ACC112 (cell line): ENCODE results near the gene SLC43A3.

Experiments
- H2AFZ ChIP-seq: fragments of 200-600 bp; sonication (generic); one replicate; pipeline ENCODE4 v1.6.0; 2017; ENCODE audit warnings: antibody characterized with exemption, low read length; ENCODE audit not compliant: unreplicated experiment
- H3K27ac ChIP-seq: fragments of 200-600 bp; sonication (generic); 2 replicates; pipeline ENCODE4 v1.5.1; 2014; ENCODE audit warnings: low read depth, mild to moderate bottlenecking, antibody characterized with exemption, low read length, moderate library complexity
- H3K27me3 ChIP-seq: fragments of 200-600 bp; sonication (generic); 2 replicates; pipeline ENCODE4 v1.6.1; 2014; ENCODE audit warnings: mild to moderate bottlenecking, antibody characterized with exemption, low read length, moderate library complexity, mixed read lengths; ENCODE audit not compliant: insufficient read depth
- H3K36me3 ChIP-seq: fragments of 200-600 bp; sonication (generic); 2 replicates; pipeline ENCODE4 v1.6.1; 2016; ENCODE audit warnings: mild to moderate bottlenecking, antibody characterized with exemption, low read length, moderate library complexity, mixed read lengths; ENCODE audit not compliant: insufficient read depth
- H3K4me1 ChIP-seq: fragments of 200-600 bp; sonication (generic); one replicate; pipeline ENCODE4 v1.6.1; 2016; ENCODE audit warnings: low read length, mixed read lengths; ENCODE audit not compliant: insufficient read depth, unreplicated experiment, control insufficient read depth
- H3K4me3 ChIP-seq: fragments of 200-600 bp; sonication (generic); 2 replicates; pipeline ENCODE4 v1.5.1; 2014; ENCODE audit warnings: mild to moderate bottlenecking, low read depth, low read length
- H3K79me2 ChIP-seq: fragments of 200-600 bp; sonication (generic); one replicate; pipeline ENCODE4 v1.6.0; 2016; ENCODE audit warnings: low read length; ENCODE audit not compliant: control insufficient read depth, unreplicated experiment, insufficient read depth

The SLC43A3 gene

DNA sequence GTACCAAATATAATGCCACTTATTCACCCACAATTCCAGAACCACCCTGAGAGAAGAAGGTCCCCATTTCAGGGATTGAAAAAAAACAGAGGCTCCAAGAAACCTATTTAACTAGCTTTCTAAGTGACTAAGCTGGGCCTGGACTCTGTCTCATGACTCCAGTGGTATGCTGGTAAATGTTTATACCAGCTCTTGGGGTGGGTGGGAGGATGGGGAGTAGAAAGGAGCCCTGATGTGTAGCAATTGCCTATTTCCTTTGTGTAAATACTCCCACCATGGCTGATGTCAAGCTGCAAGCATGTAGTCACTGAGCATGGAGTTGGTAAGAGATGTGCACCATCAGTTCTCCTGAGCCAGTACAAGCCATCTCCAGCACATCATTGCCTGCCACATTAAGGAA is 48.7 kb downstream of the SLC43A3 start:
- no peaks in the 10 kb centered on the region for H3K36me3 ChIP-seq
- peaks cover 56% of the 10 kb centered on the region for H3K27me3 ChIP-seq
- H3K4me1 ChIP-seq: no peaks in the 10 kb centered on the region
- H3K27ac ChIP-seq: no peak overlapping the region
- no peak overlapping the region for H3K4me3 ChIP-seq
- H2AFZ ChIP-seq: no peak overlapping the region
- no peaks in the 10 kb centered on the region for H3K79me2 ChIP-seq

DNA sequence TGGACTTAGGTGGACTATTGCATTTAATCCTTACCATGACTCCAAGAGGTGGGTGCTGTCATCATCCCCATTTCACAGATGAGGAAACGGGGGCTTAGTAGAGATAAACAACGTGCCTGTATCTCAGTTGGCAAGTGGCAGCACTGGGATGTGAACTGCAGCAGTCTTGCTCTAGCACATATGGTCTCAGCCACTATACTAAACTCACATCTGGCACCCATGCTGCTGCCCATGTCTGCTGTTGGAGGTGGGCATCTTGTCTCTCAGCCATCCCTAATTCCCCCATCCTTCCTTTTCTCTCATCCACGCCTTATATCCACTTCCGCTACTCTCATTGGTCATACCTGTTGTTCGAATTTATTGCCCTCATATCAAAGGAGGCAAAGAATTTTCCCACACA is 49.8 kb downstream of the SLC43A3 start:
- no peaks in the 10 kb centered on the region for H3K36me3 ChIP-seq
- peaks cover 51% of the 10 kb centered on the region for H3K27me3 ChIP-seq
- no peak overlapping the region for H2AFZ ChIP-seq
- no peaks in the 10 kb centered on the region for H3K4me1 ChIP-seq
- H3K27ac ChIP-seq: no peak overlapping the region
- no peak overlapping the region for H3K4me3 ChIP-seq
- H3K79me2 ChIP-seq: no peaks in the 10 kb centered on the region

DNA sequence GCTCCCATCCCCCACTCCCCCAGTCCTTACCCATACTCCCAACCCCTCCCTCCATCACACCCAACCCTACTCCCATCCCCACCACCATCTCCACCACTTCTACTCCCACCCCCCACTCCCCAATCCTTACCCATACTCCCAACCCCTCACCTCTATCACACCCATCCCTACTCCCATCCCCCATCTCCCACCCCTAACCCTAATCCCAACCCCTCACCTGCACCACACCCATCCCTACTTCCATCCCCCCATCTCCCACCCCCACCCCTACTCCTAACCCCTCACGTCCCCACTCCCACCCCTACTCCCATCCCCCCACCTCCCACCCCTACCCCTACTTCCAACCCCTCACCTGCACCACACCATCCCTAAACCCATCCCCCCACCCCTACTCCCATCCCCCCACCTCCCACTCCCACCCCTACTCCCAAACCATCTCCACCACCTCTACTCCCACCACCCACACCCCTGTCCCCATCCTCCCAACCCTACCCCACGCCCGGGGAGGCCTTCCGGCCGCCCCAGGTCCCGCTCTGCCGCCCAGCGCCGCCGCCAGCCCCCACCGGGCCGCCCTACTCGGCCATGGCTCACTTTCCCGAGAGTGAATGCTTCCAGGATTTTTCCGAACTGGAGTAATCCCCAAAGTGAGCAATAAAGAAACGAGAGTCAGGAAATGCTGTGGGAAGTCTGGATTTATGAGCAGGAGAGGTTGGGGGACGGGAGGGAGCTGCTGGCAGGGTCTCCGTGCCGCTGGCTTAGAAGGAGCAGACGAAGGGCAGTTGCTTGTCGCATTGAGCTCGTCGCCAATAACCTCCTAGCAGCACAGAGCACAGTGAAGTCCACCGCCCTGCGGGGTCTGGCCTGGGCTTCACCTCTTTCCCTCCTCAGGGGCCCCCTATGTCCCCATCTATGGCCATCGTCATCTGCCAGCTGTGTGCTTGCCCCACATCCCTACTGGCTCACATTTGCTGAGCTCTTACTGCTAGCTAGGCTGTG is 50.5 kb downstream of the SLC43A3 start:
- no peak overlapping the region for H3K27ac ChIP-seq
- no peaks in the 10 kb centered on the region for H3K79me2 ChIP-seq
- no peaks in the 10 kb centered on the region for H3K4me1 ChIP-seq
- no peaks in the 10 kb centered on the region for H3K36me3 ChIP-seq
- H2AFZ ChIP-seq: no peak overlapping the region
- H3K27me3 ChIP-seq: peaks cover 49% of the 10 kb centered on the region
- no peak overlapping the region for H3K4me3 ChIP-seq

DNA sequence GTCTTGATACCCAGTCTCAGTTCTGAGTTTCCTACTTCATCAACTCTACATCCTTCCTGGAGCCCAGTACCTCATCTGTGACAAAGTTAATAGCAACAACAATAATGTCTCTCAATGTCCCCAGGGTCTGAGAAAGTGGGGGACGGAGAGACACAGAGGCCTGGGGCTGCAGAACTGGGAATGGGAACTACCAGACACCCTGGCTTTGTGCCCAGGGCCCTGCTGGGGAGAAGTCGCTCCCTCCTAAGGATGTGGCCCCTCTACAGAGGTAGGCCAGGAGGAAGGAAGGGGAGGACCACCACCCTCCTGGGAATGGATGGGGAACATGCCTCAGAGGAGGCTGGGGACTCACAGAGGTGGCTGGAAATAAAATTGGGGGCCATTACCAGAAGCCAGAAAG is 51.4 kb downstream of the SLC43A3 start:
- H3K79me2 ChIP-seq: no peaks in the 10 kb centered on the region
- H3K27me3 ChIP-seq: peaks cover 40% of the 10 kb centered on the region; the same call in 1 of the 2 replicates
- H3K4me3 ChIP-seq: no peak overlapping the region
- no peaks in the 10 kb centered on the region for H3K4me1 ChIP-seq
- no peaks in the 10 kb centered on the region for H3K36me3 ChIP-seq
- H3K27ac ChIP-seq: no peak overlapping the region
- no peak overlapping the region for H2AFZ ChIP-seq

DNA sequence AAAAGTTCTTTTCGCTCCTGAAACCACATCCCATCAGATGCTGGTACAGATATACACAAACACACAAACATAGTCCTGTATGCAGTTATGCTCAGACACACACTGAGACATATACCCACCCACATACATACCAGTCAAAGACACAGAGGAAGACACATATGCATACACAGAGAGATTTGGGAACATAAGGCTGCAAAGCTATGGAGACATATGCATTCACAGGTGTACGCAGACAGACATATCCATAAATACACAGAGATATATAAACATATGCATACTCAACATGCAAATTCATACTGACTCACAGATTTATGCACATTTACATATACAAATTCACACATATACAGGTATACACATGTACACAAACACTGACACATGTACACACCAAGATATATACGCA is 52.0 kb downstream of the SLC43A3 start:
- H3K27ac ChIP-seq: no peak overlapping the region
- H3K79me2 ChIP-seq: no peaks in the 10 kb centered on the region
- H3K36me3 ChIP-seq: no peaks in the 10 kb centered on the region
- no peak overlapping the region for H2AFZ ChIP-seq
- H3K27me3 ChIP-seq: peaks cover 38% of the 10 kb centered on the region; the same call in 1 of the 2 replicates
- H3K4me1 ChIP-seq: peaks cover 2% of the 10 kb centered on the region
- no peak overlapping the region for H3K4me3 ChIP-seq

DNA sequence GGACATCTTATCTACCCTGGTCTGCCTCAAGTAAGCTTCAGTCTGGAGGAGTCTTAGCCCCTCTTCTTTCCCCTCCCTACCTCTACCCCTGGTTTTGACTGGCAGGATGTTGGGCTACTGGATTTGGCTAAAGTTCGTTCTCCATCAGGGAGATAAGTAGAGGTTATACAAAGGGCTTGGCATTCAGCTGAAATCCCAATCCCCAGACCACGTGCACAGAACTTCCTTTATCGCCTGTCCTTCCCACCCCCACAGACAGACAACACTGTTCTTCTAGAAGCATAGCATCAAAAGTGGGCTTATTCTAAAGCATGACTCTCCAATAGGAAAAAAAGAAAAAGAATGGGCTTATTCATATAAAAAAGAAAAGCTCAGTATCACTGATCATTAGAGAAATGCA is 53.8 kb downstream of the SLC43A3 start:
- H3K4me3 ChIP-seq: no peak overlapping the region
- H2AFZ ChIP-seq: no peak overlapping the region
- no peak overlapping the region for H3K27ac ChIP-seq
- peaks cover 4% of the 10 kb centered on the region for H3K4me1 ChIP-seq
- no peaks in the 10 kb centered on the region for H3K79me2 ChIP-seq
- no peaks in the 10 kb centered on the region for H3K36me3 ChIP-seq
- H3K27me3 ChIP-seq: peaks cover 22% of the 10 kb centered on the region; the same call in 1 of the 2 replicates

DNA sequence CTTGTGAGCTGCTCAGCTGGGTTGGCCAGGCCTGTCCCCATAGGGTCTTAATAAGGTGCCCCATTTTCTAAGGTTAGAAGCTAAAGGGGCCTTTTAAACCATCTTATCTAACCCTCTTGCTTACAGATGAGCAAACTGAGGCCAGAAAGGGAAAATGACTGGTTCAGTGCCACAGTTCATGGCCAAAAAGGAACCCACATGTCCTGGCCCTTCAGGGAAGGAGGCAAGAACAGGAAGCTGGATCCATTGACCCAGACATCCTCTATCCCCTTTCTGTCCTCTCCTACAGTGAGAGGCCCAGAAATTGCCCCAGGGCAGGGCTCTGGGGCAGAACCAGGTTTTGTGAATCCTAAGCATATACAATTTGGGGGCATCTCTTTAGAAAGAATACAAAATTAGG is 56.0 kb downstream of the SLC43A3 start:
- Histone ChIP-seq H3K27me3 (peaks cover 14% of the 10 kb centered on the region; the same call in 1 of the 2 replicates), H3K4me1 (peaks cover 4% of the 10 kb centered on the region), H3K27ac (no peak overlapping the region), H3K4me3 (no peak overlapping the region), H2AFZ (no peak overlapping the region), H3K36me3 (no peaks in the 10 kb centered on the region), H3K79me2 (no peaks in the 10 kb centered on the region)

DNA sequence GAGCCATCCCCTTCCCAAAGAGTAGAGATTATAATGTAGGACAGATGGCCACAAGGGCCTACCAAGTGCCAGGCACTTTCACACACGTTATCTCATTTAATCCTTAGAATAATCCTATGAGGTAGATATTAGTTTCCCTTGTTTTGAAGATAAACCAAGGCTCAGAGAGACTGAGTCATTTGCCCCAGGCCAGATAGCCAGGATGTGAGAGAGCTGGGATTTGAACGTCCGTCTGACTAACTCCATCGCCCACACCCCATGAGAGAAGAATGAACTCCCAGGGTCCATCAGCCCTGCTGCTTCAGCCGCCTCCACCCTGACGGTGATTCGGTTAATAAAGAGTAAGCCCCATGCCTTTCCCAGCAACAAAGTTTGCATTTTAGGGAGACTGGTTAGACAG is 56.7 kb downstream of the SLC43A3 start:
- Histone ChIP-seq H3K27me3 (peaks cover 19% of the 10 kb centered on the region; the same call in 1 of the 2 replicates), H3K79me2 (no peaks in the 10 kb centered on the region), H2AFZ (no peak overlapping the region), H3K36me3 (no peaks in the 10 kb centered on the region), H3K4me3 (no peak overlapping the region), H3K27ac (no peak overlapping the region), H3K4me1 (peaks cover 4% of the 10 kb centered on the region)

DNA sequence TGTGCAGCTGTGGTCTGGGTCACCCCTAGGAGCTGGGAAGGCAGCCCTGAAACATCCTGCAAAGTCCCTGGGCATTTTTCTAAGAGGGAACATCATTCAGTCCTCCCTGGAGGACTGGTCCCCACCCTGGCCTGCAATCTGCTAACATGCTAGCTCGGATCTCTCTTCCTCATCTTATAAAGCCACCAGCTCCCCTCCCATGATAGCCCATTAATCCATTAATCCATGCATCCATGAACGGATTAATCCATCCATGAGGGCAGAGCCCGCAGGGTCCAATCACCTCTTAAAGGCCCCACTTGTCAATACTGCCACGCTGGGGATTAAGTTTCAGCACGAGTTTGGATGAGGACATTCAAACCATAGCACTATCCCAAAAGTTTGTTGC is 58.1 kb downstream of the SLC43A3 start:
- peaks cover 33% of the 10 kb centered on the region for H3K27me3 ChIP-seq
- H2AFZ ChIP-seq: no peak overlapping the region
- H3K4me1 ChIP-seq: peaks cover 4% of the 10 kb centered on the region
- H3K79me2 ChIP-seq: no peaks in the 10 kb centered on the region
- H3K36me3 ChIP-seq: no peaks in the 10 kb centered on the region
- no peak overlapping the region for H3K4me3 ChIP-seq
- H3K27ac ChIP-seq: no peak overlapping the region

DNA sequence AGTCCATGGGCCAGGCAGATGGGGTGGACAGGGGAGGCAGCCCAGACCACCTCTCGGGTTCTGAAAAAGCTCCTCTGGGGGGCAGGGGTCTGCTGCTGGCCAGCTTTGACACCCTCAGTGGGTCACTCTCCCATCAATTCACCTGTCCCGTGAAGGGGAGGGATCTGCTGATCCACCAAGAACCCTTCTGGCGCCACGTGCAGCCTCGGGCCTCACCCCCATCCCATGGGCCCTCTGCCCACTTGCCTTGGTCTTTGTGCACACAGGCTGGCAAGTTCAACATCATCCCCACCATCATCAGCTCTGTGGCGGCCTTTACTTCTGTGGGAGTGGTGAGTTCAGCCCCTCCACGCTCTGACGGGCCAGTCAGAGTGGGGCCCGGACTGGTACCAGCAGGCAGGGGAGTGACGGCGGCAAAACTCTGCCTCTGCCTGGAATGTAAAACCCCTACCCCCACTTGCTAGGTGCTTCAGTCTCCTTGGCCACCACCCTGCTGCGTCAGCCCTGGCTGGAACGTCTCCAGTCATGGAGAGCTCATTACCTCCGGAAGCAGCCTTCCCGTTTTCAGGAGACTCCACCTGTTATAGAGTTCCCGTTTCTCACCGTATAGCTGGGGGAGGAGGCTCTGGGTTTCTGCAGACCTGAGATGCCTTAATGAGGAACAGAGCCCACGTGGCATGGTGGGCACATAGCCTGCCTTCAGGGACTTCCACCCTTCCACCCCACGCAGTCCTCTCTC is 58.6 kb downstream of the SLC43A3 start:
- H3K27ac ChIP-seq: no peak overlapping the region

More for the DNA sequence above, 58.6 kb downstream of the SLC43A3 start:
- Histone ChIP-seq H2AFZ (no peak overlapping the region), H3K4me3 (no peak overlapping the region), H3K4me1 (peaks cover 4% of the 10 kb centered on the region), H3K36me3 (no peaks in the 10 kb centered on the region), H3K79me2 (no peaks in the 10 kb centered on the region), H3K27me3 (peaks cover 38% of the 10 kb centered on the region)
